DMS 273 treated with DMSO at 0.1 percent for 48 hours (cell line): ENCODE results near the gene PHOX2A.

Experiments
- DNase-seq: peaks from one replicate; lab custom pipeline; 2025; lab: John Stamatoyannopoulos, UW

PHOX2A gene

DNA sequence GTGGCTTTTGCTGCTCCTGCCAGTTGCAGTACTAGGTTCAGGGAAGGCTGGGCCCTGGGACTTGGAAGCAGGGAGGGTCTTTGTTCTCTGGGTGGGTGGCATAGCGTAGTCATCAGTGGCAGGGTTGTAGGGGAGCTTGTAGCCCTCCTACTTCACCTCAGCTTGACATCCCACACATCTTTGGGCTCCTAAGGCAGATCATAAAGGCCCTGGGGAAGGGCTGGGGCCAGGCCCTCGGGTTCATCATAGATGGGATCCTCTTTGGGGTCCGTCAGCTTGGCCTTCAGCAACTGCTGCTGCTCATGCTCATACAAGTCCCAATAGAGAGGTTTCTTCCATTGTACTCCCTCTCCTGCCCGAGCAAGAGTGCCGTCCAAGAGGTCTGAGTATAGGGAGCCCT lies 6.0 kb upstream of the PHOX2A start:
- no peak for DNase-seq

DNA sequence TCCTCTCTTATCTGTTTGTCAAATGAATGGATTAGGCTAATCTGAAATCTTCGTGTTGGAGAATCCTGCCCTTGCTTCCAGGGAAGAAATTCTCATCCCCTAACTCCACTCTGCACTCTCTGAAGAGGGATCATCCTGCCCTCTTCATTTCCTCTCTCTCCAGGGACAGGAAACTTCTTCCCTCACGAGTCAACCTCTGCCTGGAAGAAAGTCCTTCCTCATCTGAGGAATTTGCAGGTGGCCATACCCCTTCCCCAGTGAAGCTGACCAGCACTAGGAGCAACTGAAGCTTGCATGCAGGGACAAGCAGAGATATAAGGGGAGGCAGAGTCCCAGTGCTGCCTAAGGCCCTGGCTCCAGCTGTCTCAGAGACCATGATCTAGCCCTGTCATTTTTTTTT lies 3.6 kb upstream of the PHOX2A start:
- DNase-seq = no peak

DNA sequence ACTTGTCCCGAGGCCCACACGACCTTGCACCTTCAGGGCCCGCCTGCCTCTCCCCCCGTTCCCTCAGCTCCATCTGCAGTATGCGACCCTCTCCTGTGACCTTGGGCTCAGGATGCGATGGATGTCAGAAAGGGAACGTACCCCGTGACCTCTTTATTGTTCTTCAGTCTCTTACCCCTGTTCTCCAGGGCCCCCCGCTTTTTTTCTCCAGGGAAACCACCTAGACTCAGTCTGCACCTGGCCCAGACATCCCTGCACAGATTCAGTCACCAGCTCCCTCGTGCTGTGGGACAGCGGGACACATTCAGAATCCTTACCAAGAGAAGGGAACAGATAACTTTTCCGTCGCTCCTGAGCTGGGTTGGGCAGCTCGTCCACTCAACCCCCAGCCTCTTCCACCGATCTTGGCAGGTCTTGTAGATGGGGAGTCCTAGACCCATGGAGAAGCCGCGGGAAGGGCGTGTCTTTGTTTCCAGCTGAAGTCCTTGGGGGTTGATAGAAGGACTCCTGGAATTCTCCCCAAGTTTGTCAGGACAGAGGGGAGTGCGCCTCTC lies 1.4 kb upstream of the PHOX2A start:
- no peak for DNase-seq

DNA sequence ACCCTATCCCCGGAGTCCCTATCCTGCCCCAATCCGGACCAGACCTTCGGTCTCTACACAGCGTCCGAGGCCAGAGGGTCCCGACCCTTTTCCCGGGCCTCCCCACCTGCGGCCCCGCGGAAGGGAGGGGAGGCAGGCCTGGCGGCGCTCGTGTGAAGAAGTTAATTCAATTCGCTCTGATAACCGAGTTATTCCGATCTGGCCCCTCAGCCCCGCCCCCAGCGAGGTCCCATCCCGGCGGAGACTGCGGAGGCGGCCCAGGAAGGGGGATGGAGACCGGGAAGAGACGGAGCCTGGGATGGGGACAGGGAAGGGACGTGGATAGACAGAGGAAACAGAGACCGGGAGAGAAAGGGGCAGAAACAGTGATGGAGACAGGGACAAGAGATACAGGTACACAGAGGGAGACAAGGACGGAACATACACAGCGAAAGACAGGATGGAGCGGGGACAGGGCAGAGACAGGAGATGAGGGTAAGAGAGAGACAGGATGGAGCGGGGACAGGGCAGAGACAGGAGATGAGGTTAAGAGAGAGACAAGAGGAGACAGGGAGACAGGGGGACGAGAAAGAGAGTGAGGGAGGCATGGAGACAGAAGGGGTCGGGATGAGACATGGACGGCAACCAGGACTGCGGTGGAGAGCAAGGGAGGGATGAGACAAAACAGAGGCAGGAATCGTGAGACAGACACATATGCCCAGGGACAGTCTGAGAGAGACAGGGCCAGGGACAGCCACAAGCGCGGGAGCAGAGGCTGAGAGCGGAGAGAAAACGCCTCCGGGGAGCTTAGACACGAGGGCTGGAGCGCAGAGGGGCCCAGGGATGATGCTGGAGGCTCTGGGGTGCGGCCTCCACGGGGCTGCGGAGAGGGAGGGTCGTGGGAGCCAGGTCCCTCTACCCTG lies 636 bp upstream of the PHOX2A start:
- DNase-seq = no peak

DNA sequence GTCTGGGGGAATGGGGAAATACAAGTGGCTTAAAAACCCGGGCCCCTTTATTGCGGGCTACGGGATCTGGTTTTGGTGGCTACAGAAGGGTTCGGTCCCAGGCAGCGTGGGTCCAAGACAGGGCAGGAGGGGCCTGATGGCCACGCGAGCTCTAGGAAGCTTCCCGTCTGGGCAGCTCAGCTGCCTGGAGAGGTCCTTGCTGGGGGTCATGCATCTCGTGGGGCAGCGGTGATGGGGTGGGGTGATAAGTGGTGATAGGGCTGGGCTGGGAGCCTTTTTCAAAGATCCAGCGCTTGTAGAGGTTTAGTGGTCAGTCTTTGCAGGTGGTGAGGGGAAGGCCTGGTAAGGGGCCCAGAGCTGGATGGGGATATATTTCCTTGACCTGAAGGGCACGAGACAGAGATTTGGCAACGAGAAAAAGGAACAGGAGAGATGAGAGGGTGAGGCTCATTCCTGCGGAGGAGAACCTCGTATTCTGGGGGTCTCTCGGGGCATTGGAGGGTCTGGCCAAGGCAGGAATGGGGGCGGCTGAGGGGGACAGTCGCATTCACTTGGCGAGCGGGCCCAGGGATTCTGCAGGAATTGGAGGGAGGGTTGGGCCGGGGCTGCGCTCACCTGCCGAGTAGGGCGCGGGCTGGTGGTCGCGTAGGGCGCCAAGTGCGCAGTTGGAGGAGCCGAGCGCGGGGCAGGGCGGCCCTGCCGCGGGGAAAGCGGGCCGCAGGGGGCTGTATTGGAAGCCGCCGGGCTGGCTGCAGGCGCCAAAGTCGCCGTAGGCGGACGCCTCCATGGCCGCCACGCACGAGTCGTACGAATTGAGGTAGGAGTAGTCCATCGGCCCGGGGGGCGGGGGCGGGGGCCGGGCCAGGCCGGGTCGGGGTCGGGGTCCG lies 560 bp downstream of the PHOX2A start:
- DNase-seq = no peak

DNA sequence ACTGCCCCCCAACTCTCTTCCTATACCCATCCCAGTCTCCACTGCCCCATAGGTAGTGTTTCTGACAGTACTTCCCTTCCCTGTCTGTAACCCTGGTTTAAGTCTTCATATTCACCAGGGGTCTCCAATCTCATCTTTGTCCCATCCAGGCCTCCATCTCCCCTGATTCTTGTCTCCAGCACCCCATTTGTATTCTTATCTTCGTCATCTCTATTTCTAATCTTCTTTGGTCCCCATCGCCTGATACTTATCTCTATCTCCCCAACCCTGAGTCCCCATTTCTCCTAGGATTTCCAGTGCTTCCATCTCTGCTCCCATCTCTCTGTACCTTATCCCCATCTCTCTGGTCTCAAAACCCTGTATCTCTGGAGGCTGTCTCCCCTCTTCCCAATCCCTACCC lies 1.8 kb downstream of the PHOX2A start:
- no peak for DNase-seq

DNA sequence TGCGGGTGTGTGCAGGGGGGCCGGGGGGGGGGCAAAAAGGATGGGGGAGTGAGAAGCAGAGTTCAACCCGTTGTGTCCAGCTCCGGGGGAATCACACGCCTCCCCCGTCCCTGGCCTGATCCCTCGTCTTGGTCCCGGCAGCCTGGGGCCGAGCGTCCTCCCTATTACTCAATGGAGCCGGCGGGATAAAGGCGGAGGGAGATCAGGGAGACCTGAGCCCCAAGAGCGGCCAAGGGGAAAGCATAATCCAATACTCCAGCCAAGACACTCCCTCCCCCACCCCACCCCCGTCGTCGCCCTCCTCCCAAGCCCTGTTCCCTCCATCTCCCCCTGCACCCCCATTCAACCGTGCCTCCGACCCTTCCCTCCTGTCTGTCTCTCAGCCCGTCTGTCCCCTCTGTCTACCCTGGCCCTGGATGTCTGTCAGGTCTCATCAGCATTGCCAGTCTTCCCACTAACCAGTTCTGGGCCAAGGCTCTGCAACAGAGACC lies 2.6 kb downstream of the PHOX2A start:
- no peak for DNase-seq

DNA sequence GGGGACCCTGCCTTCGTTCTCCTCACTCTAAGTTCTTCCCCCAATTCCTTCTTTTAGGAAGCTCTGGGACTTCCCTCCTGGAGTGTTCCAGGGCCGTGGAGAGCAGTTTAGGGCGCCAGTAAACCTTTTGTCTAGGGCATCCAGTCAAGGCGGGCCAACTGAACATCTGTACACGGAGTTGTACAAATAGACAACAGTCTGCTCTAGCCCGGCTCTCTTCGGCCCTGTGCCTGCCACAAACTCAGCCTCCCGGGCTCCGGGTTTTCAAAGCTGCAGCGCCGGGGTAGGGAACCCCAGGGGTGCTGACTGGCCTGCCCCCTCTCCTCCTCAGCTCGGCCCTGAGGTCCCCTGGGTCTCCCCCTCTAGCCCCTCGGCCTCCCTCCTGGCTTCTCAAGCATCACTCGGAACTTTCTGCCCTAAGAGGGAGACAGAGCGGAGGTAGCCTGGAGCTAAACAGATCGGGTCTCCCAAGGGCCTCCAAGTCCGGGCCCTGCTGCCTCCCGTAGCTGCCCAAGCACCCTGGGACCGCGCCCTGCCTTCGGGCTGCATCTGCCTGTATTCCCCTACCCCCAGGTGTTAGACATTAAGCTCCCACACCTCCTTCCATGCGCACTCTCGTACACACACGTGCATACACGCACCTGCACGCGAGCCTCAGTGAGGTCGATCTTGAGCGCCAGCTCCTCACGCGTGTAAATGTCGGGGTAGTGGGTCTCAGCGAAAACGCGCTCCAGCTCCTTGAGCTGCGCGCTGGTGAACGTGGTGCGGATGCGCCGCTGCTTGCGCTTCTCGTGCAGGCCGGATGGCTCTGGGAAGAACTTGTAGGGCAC lies 3.3 kb downstream of the PHOX2A start:
- DNase-seq = no peak

DNA sequence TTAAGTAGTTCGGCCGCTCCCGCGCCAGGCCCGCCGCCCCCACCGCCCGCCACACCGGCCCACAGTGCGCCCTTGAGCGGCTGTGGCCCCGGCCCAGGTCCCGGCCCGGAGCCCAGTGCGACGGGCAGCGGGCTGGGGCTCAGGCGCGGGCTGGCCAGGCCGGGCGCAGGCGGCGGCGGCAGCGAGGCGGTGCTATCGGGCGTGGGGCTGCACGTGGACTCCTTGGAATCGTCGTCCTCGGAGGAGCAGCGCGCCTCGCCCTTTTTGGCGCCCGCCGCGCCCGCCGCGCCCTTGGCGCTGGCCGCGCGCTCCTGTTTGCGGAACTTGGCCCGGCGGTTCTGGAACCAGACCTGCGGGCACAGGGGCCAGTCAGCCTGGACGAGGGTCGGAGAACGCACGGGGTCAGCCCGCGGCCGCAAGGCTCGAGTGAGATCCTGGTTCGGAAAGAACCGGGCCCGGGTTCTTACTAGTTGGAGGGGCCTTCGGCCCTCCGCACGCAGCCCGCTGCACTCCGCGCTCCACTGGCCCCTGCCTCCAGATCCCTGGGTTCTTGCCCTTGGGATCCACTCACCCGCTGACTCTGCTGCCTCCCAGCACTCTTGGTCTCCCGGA lies 4.0 kb downstream of the PHOX2A start:
- DNase-seq = no peak

DNA sequence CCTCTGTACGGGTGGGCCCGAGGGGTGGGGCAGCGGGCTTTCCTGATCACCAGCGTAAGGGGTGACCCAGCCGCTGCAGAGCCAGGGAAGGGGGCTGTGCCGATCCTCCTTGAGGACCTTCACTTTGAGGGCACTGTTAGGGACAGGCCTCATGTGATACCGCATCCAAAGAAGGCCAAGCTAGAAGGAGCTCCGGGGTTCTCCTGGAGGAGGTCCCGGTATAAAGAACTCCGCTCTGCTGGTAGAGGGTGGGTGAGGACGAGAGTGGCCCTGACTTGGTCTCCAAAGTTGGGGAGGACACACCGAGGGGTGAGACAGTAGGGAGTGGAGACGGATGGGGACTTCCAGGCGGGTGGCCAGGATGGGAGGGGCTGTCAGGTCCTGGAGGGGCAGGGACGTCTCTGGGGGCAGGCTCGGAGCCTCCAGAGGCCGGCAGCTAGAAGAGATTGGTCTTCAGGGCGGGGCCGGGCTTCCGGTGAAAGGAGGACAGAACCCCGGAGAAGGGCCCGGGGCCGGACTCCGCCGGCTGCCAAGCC lies 4.6 kb downstream of the PHOX2A start:
- DNase-seq = no peak

DNA sequence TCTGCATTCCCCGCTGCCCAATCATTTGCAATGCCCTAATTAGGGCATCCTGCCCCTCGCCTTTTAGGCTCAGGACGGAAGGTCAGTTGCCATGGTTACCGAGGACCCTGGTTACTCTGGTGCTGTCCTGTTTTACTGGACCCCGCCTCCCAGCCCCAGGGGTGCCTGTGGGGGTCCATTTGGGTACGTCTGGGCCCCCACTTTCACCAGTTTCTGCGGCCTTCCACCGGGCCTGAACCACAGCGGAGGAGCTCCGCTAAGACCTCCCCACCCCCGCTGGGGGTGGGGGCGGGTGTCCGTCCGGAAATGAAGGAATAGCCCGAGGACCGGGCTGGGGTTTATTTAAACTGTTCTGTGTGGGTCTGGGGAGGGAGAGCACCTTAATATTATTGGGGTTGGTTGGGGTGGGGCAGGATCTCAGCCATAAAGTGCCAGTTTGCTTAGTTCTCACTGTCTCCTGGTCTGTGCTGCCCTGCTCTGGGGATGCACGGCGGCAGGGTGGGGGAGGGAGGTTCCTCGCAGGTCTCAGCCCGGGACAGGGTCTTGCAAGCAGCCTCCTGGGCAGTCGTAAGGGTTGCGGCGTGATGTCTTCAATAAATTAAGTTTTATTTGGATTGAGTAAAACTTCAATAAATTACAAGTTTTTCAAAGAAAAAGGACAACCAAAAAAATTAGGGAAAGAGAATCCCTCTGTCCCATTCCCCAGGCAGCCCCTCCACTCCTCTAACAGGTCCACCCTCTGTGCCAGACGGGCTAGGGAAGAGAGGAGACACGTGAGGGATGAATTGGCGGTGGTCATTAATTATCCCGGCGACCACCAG lies 5.3 kb downstream of the PHOX2A start:
- no peak for DNase-seq

DNA sequence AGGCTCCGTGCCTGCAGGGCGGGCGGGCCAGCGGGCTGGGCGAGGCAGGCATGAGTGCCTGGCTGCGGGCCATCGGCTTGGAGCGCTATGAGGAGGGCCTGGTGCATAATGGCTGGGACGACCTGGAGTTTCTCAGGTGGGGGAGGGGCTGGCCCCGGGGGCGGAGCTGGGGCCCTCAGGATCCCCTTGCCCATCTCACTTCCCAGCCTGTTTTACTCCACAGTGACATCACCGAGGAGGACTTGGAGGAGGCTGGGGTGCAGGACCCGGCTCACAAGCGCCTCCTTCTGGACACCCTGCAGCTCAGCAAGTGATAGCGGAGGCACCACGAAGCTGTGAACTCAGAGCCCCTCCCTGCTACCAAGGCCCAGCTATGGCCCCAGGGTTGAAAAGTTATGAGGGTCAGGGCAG lies 5.9 kb downstream of the PHOX2A start:
- DNase-seq = no peak

DNA sequence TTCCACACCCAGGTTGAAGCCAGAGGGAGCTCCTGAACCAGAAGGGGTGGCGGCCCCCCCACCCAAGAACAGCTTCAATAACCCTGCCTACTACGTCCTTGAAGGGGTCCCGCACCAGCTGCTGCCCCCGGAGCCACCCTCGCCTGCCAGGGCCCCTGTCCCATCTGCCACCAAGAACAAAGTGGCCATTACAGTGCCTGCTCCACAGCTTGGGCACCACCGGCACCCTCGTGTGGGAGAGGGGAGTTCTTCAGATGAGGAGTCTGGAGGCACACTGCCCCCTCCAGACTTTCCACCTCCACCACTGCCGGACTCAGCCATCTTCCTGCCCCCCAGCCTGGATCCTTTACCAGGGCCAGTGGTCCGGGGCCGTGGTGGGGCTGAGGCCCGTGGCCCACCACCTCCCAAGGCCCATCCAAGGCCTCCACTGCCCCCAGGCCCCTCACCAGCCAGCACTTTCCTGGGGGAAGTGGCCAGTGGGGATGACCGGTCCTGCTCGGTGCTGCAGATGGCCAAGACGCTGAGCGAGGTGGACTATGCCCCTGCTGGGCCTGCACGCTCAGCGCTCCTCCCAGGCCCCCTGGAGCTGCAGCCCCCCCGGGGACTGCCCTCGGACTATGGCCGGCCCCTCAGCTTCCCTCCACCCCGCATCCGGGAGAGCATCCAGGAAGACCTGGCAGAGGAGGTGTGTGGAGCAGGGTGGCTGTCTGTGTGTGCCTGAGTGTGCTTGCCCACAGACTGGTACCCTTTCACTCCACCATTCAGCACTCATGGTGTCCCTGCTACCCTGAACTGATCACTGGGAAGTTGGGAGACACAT lies 6.7 kb downstream of the PHOX2A start:
- DNase-seq = no peak

DNA sequence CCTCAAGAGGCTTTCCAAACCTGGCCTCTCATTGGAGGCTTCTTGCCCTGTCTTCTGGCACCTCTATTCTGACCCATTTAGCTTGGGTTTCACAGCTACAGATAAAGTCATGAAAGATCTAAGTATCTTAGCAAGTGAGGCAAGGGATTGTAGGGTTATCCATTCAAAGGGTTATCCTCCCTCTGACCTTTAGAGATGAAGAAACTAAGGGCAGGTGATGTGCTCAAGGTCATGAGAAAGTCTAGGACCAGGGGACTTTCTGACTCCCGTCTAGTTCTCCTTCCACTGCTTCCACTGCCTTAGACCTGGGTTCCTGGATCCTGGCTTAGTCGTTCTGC lies 7.2 kb downstream of the PHOX2A start:
- no peak for DNase-seq

DNA sequence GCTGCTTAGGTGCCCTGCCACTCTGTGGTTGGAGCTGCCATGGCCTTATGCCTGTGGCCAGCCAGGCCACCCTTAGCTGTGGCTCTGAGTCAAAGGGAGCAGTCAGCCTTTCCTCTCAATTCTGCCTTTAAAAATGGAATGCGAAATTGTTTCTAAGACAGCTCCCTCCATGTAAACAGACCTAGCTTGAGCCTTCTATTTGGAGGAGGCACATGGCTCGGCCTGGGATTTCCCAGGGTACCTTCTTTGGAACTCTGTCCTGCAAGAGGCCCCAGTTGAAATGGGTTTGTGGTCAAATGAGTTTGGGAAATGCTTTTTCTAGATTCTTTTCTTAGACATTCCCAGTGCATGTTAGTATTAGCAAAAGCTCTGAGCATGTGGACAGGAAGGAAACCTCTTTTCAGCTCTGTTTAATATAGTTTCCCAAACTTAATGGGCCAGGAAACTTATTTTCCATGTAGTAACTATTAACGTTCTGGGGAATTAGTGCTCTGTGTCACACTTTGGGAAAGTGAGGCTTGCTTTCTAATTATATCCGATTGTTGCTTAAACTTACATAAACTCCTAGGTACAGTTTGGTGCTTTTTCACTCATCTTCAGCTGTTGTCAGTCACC lies 7.8 kb downstream of the PHOX2A start:
- DNase-seq = no peak

DNA sequence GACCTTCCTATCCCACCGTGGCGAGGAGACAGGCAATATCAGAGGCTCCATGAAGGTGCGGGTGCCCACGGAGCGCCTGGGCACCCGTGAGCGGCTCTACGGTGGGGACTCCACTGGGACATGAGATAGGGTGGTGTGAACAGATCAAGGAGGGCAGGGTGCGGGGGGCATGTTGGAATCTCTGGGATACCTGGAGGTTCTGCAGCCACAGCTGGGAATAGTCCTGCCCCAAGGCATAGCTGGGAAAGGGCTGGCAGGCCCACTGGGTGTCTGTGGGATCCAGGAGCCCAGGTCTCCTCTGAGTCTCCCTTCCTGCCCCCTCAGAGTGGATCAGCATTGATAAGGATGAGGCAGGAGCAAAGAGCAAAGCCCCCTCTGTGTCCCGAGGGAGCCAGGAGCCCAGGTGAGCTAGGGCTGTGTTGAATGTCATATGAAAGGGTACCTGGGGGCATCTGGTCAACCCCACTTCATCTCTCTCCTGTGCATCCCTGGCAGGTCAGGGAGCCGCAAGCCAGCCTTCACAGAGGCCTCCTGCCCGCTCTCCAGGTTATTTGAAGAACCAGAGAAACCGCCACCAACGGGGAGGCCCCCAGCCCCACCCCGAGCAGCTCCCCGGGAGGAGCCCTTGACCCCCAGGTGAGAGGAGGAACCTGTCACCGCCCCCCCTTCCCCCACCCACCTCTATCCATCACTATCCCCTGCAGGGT lies 8.5 kb downstream of the PHOX2A start:
- DNase-seq = no peak

DNA sequence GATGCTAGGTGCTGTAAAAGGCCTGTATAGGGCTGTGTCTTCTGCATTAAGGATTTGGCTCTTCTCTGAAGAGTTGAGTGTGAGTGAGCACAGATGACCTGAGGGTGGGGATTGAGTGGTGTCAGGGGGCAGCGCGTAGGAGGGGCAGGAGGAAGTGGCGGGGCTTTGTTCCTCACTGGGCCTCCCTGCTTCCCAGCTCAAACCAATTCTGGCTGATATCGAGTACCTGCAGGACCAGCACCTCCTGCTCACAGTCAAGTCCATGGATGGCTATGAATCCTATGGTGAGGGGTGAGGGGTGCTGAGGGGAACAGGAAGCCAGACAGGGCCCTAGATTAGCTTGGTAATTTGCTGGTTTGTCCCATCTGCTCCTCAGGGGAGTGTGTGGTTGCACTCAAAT lies 9.1 kb downstream of the PHOX2A start:
- DNase-seq = no peak

DNA sequence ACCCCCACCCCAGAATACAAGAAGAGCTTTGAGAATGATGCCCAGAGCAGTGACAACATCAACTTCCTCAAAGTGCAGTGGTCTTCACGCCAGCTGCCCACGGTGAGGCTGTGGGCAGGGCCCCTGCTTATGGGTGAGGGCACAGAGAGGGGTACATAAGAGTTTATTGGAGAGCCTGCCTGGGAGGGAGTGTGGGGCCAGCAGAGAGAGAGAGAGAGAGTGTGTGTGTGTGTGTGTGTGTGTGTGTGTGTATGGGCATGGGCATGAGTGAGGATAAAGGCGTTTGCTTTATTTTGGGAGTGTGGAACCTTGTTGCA lies 9.5 kb downstream of the PHOX2A start:
- no peak for DNase-seq
